Heart left ventricle (tissue), 16 donors: Measurements from ENCODE around the gene FAM229A. TPM values are rescaled to one million over a fixed set of nuclear protein-coding genes. Genes with fewer than 3 reads are reported as not detected.
A peak's percentile ranks its signal among the peaks of the same experiment; 100 is the strongest.

Source experiments
- ATAC-seq, 4 donors: fragments of 200-7000 bp; cut with Tn5 transposase; one replicate each; pipeline ENCODE4 v1.9.1; 2020 to 2022; ENCODE audit warnings: moderate library complexity in 4 of 4, mild to moderate bottlenecking in 3 of 4, moderate number of reproducible peaks in 1 of 4
- DNase-seq, 5 donors: peaks; one replicate each; pipeline ENCODE4 v3.0.0-alpha.2; 2020
- H3K27ac ChIP-seq, 12 donors: fragments of 200-600 bp; sonication (generic) in 4 of 12; one replicate each; pipeline versions ENCODE4 v1.5.0 to v1.8.0; 2016 to 2022; ENCODE audit warnings: mild to moderate bottlenecking in 2 of 12
- H3K27me3 ChIP-seq, 9 donors: fragments of 200-600 bp; sonication (generic) in 2 of 9; one replicate each; pipeline versions ENCODE4 v1.5.1 to v1.8.0; 2016 to 2022; ENCODE audit warnings: mild to moderate bottlenecking in 3 of 9
- H3K36me3 ChIP-seq, 9 donors: fragments of 200-600 bp; sonication (generic) in 2 of 9; one replicate each; pipeline versions ENCODE4 v1.5.0 to v1.8.0; 2018 to 2022; ENCODE audit warnings: mild to moderate bottlenecking in 2 of 9
- H3K4me1 ChIP-seq, 12 donors: fragments of 200-600 bp; sonication (generic) in 4 of 12; one replicate each; pipeline versions ENCODE4 v1.5.0 to v1.8.0; 2016 to 2022; ENCODE audit warnings: mild to moderate bottlenecking in 3 of 12
- H3K4me3 ChIP-seq, 12 donors: fragments of 200-600 bp; sonication (generic) in 4 of 12; one replicate each; pipeline versions ENCODE4 v1.5.0 to v1.8.0; 2017 to 2022; ENCODE audit warnings: mild to moderate bottlenecking in 9 of 12, moderate library complexity in 4 of 12
- H3K9me3 ChIP-seq, 12 donors: fragments of 200-600 bp; sonication (generic) in 4 of 12; one replicate each; pipeline versions ENCODE4 v1.5.0 to v1.8.0; 2016 to 2022; ENCODE audit warnings: mild to moderate bottlenecking in 1 of 12
- CTCF ChIP-seq, 12 donors: fragments of 200-600 bp; sonication (generic) in 4 of 12; IDR thresholded peaks; one replicate each; pipeline versions ENCODE4 v1.5.0 to v1.8.0; 2018 to 2022; ENCODE audit warnings: antibody characterized with exemption in 12 of 12, mild to moderate bottlenecking in 5 of 12
- POLR2A ChIP-seq, 2 donors: fragments of 450-650 bp; IDR thresholded peaks; one replicate each; pipeline ENCODE4 v1.6.1; 2017; ENCODE audit warnings: antibody characterized with exemption in 2 of 2, mild to moderate bottlenecking in 2 of 2, moderate library complexity in 2 of 2
- WGBS, 4 donors: extraction: QIAGEN DNeasy Blood & Tissue Kit in 2 of 4; methylation state at CpG; one replicate each; pipeline versions ENCODE4 v1.1.5 to v1.1.7; 2013 to 2018; 5-methylcytosine and 5-hydroxymethylcytosine counted together
- intact Hi-C, 10 donors: fragments of 100-400 bp; cut with DNase I; formaldehyde crosslinking; loops; one replicate each; pipeline versions ENCODE4 v1.11.1 to v1.14.2; 2022
- long read RNA-seq, 3 donors: library from polyadenylated mRNA; unstranded; transcript quantifications; one replicate each; pipeline ENCODE4 v2.0.0, GENCODE V29; 2020 to 2021
- polyA plus RNA-seq, 2 donors: library from polyadenylated mRNA; stranded (reverse); fragments of 200-250 nt; gene quantifications; one replicate each; pipeline ENCODE4 v1.2.3, GENCODE V29; 2013
- total RNA-seq, 9 donors: library from RNA; depleted of rRNA in 2 of 9; stranded (reverse); fragments of >200 nt in 2 of 9; fragmentation: NEBNext Ultra II Directional in 3 of 9; extraction: Animal tissue kit (Norgen Biotek cat#: 25700) in 3 of 9; gene quantifications; one replicate each; pipeline versions ENCODE4 v1.1.0 to v1.2.4, GENCODE V29; 2016 to 2023
- donor health status: ischemic (EF 13 %, LVEDD 7.1; RV severe dilation, severe dysfunction).
- donor health status: healthy with polysubstance abuse.
- donor health status: DM: no; HTN: yes; CAD: no.
- donor health status: DM: no; HTN: no; CAD: no.
- donor health status: ischemic (EF 25% LVEDD 6.9; RV normal size, moderate dysfunction).
- donor health status: ischemic (EF 25% LVEDD 5.7; RV mildly dilated, moderate dysfunction).
- donor health status: healthy.
- donor health status: DM: yes; HTN: yes; CAD: no.
- donor health status: ischemic (EF 35%, LVEDD 5.7; RV mildly dilated, moderate dysfunction).
- donor health status: nonischemic (EF 11% LVEDD 7.7; RV severe dilation, severe dysfunction).
- donor health status: DM: yes; HTN: yes; CAD: no.
- donor health status: PGD.
- donor health status: ischemic (EF 29% LVEDD 5.4; RV normal size, mild dysfunction).
- donor health status: nonischemic (EF 23%, LVEDD 6.1; RV moderate dilation, normal function).

The FAM229A gene, protein sequence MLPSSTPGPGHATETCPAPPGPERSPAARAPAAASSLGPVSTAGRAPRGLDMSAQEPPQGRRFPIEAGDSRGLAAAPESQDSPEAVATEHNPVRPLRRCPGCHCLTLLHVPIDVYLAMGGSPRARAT
- 1 to 10 TPM; 1.2 to 4.4 (median 2.1) TPM for total RNA-seq
- polyA plus RNA-seq = 1 to 10 TPM; 1.4 to 4.0 TPM
- long read RNA-seq, donor 1, partial matches to known transcripts = 0 of 4 reads
- long read RNA-seq, donor 1, other reads (novel, unspliced or antisense) = 1 of 4 reads
- long read RNA-seq, donor 2 = 0 reads
- long read RNA-seq, donor 3 = 0 reads

DNA sequence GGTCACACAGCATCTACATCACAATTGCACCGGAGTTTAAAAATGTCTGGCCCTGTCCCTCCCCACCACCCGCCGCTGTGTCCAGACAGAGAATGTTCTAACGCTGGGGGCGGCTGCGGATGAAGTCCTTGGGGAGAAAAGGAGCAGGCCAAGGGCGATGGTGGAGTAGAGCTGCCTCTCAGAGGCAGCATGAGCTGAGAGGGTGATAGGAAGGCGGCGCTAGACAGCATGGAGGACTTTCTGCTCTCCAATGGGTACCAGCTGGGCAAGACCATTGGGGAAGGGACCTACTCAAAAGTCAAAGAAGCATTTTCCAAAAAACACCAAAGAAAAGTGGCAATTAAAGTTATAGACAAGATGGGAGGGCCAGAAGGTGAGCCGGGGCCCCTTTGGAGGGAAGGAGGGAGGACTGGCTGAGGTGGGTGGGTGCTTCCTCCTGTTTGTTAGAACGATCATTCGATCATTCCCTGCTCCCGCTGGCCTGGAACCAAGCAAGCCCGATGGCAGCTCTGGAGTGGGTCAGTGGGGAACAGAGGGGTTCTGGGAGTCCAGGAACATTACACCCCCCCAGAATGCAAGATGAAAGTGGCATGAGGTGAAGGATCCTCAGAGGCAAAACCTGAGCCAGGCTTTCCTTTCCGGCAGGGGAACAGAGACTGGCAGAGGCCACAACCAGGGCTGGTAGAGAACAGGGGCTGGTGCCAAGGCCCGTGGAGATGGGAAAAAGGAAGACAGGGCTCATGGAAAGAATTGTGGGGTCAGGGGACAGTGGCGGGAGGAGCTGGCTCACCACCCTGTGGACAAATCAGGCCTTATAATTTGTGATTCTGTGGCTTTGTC is at the start of gene FAM229A, which contains the start of gene TSSK3:
TSS of gene FAM229A (minus strand) at position 12 of the 840 bp plus-strand sequence. CDS start 394 bp downstream, outside the sequence.
TSS of gene TSSK3 (plus strand) at position 66 of the 840 bp plus-strand sequence. CDS start at position 229, 163 bp downstream.
- peak in 1 of 5 donors; percentile 20 for DNase-seq
- peak within 1 kb of the TSS; percentile 10 to 58 (median 48) for H3K4me3 ChIP-seq
- H3K36me3 ChIP-seq = peaks cover 0 to 49% (median 42%) of the 10 kb centered on the region in 9 donors
- intact Hi-C loops = no loop called here
- peak within 1 kb of the TSS in 7 of 12 donors; percentile 9 to 63 (median 30) for H3K27ac ChIP-seq
- no peak for TF ChIP-seq POLR2A (IDR thresholded peaks at IDR 0.05)
- no peak for TF ChIP-seq CTCF (IDR thresholded peaks at IDR 0.05)
- H3K27me3 ChIP-seq = no peaks in the 10 kb centered on the region
- 53 to 66% (median 55%) methylated on average over 17 of the region's 17 CpGs for WGBS, 4 donors
- ATAC-seq = peak in 3 of 4 donors; percentile 16 to 39 (median 16)
- H3K9me3 ChIP-seq = no peaks in the 10 kb centered on the region
- peaks cover 3 to 26% (median 15%) of the 10 kb centered on the region in 12 donors for H3K4me1 ChIP-seq

DNA sequence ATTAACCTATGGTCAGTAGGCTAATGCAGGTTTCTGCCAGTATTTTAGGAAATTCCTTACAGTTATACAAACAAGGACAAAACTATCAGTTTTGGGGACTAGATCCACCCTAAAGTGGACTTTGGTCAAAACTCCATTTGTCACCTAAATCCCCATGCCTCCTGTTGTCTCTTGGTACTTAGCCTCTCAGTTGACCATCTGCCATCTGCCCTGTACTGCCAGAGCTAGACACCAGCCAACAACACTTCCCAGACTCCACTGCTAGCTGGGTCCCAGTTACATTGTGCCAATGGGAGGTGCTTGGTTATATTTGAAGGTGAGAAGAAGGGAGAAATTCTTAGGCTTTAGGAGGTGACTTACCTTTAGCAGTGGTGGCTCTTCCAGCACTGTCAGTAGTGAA is 49.0 kb upstream of the FAM229A start:
- intact Hi-C loops = loop anchor here in 3 of 10 donors (5.0 kb wide), 2 partner anchors 79 to 194 kb away; no protein-coding TSS in a partner anchor
- Histone ChIP-seq H3K9me3 (peaks cover 0 to 15% (median 2%) of the 10 kb centered on the region in 12 donors), H3K4me3 (no peak overlapping the region), H3K4me1 (no peaks in the 10 kb centered on the region), H3K36me3 (no peaks in the 10 kb centered on the region), H3K27me3 (no peaks in the 10 kb centered on the region), H3K27ac (no peak overlapping the region)
- no peak for DNase-seq
- no peak for ATAC-seq
- no peak for TF ChIP-seq POLR2A (IDR thresholded peaks at IDR 0.05)

GRCh38 chr1:32406629-32407111 is 44.4 kb upstream of the FAM229A start:
- Histone ChIP-seq H3K36me3 (no peaks in the 10 kb centered on the region), H3K27ac (no peak overlapping the region), H3K4me3 (no peak overlapping the region), H3K9me3 (no peaks in the 10 kb centered on the region), H3K27me3 (no peaks in the 10 kb centered on the region), H3K4me1 (no peaks in the 10 kb centered on the region)
- DNase-seq (no peak), ATAC-seq (no peak)
- intact Hi-C loops = loop anchor here in 6 of 10 donors (5.0 to 10.0 kb wide), 5 partner anchors 356 to 678 kb away; partner anchors contain the start of genes AZIN2 (in 1 of the 6) and FNDC5 (in 1 of the 6)
- WGBS, 4 donors = 84 to 92% (median 89%) methylated on average over 4 of the region's 4 CpGs
- no peak for TF ChIP-seq CTCF (IDR thresholded peaks at IDR 0.05)
- TF ChIP-seq POLR2A (IDR thresholded peaks at IDR 0.05) = no peak

DNA sequence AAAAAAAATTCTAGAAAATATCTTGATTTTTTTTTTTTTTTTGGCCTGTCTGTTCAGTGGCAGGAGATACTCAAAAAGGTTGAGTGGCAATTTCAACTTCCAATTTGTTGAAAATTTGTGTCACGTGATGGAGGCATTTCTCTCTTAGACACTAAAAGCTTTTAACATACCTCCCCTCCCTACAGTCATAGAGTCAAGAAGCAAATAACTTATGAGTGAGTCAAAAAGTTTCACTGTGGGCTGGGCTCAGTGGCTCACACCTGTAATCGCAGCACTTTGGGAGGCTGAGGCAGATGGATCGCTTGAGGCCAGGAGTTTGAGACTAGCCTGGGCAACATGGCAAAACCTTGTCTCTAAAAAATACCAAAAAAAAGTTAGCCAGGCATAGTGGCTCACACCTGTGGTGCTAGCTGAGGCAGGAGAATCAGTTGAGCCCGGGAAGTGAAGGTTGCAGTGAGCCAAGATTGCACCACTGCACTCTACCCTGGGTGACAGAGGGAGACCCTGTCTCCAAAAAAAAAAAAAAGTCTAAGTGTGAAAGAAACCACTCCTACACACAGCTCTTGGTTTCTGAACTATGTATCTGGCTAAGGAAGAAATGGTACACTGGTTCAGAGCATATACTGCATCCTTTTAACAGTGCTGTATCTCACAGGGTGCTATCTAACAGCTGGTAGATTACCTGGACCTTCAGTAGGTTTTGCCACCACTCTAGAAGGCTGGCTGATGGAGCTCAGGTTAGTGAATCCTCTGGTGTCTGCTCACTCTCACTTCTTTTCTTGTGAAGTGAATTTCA is 43.6 kb upstream of the FAM229A start:
- no peaks in the 10 kb centered on the region for H3K9me3 ChIP-seq
- intact Hi-C loops = loop anchor here in 6 of 10 donors (5.0 to 10.0 kb wide), 5 partner anchors 356 to 679 kb away; partner anchors contain the start of genes AZIN2 (in 1 of the 6) and FNDC5 (in 1 of the 6)
- peaks cover 0 to 7% (median 0%) of the 10 kb centered on the region in 12 donors for H3K4me1 ChIP-seq
- no peaks in the 10 kb centered on the region for H3K27me3 ChIP-seq
- TF ChIP-seq POLR2A (IDR thresholded peaks at IDR 0.05) = no peak
- TF ChIP-seq CTCF (IDR thresholded peaks at IDR 0.05) = no peak
- ATAC-seq (no peak), DNase-seq (no peak)
- 88 to 92% (median 90%) methylated on average over 4 of the region's 4 CpGs for WGBS, 4 donors
- no peak overlapping the region for H3K27ac ChIP-seq
- no peak overlapping the region for H3K4me3 ChIP-seq
- H3K36me3 ChIP-seq = no peaks in the 10 kb centered on the region
